HepG2 (cell line): ENCODE measurements around the gene KDM5A. TPM values are rescaled to one million over a fixed set of nuclear protein-coding genes. Genes with fewer than 3 reads are reported as not detected.
A peak's percentile ranks its signal among the peaks of the same experiment; 100 is the strongest.

Experiments used
- EP300 ChIP-seq, 3 experiments: sonication (generic) in 1 of 3; formaldehyde crosslinking in 1 of 3; IDR thresholded peaks; 2 replicates each; pipeline versions ENCODE4 v1.5.1 to v1.6.1; 2011 to 2020; ENCODE audit warnings: low read depth in 2 of 3, low read length in 2 of 3, borderline replicate concordance in 1 of 3, improper control_type of control experiment in 1 of 3, mild to moderate bottlenecking in 1 of 3, missing genetic modification reagents in 1 of 3, moderate library complexity in 1 of 3
- GLI4 ChIP-seq: sonication (generic); formaldehyde crosslinking; IDR thresholded peaks from 2 replicates; pipeline ENCODE4 v1.5.1; 2020; ENCODE audit warnings: missing genetic modification reagents, mild to moderate bottlenecking, moderate library complexity, borderline replicate concordance
- HNF1A ChIP-seq, 2 experiments: sonication (generic) in 1 of 2; formaldehyde crosslinking in 1 of 2; IDR thresholded peaks; 2 replicates each; pipeline versions ENCODE4 v1.4.0 to v1.6.1; 2016 to 2020; ENCODE audit warnings: borderline replicate concordance in 1 of 2, low read depth in 1 of 2, mild to moderate bottlenecking in 1 of 2, missing genetic modification reagents in 1 of 2
- RBFOX2 ChIP-seq: fragments of 200-400 bp; formaldehyde crosslinking; IDR thresholded peaks from 2 replicates; pipeline ENCODE4 v1.6.1; 2017; ENCODE audit warnings: low read depth, mild to moderate bottlenecking, low read length
- RERE ChIP-seq: IDR thresholded peaks from 2 replicates; pipeline ENCODE4 v1.6.1; 2016; ENCODE audit warnings: low read depth, missing genetic modification reagents, missing compliant biosample characterization
- ZKSCAN8 ChIP-seq: IDR thresholded peaks from 2 replicates; pipeline ENCODE4 v1.6.1; 2016; ENCODE audit warnings: borderline replicate concordance, missing genetic modification reagents, missing compliant biosample characterization
- ZNF326 ChIP-seq: sonication (generic); formaldehyde crosslinking; IDR thresholded peaks from 2 replicates; pipeline ENCODE4 v1.4.0; 2020; ENCODE audit warnings: missing genetic modification reagents, borderline replicate concordance
- ZNF33A ChIP-seq: sonication (generic); formaldehyde crosslinking; IDR thresholded peaks from 2 replicates; pipeline ENCODE4 v1.5.1; 2020; ENCODE audit warnings: missing genetic modification reagents, mild to moderate bottlenecking, moderate library complexity, borderline replicate concordance
- ZNF546 ChIP-seq: sonication (generic); formaldehyde crosslinking; conservative IDR thresholded peaks from 2 replicates; pipeline ENCODE4 v1.8.1; 2023; ENCODE audit warnings: mild to moderate bottlenecking, missing genetic modification reagents
- ZNF557 ChIP-seq: sonication (generic); formaldehyde crosslinking; IDR thresholded peaks from 2 replicates; pipeline ENCODE4 v1.4.0; 2020; ENCODE audit warnings: missing genetic modification reagents
- ZNF572 ChIP-seq: sonication (generic); formaldehyde crosslinking; IDR thresholded peaks from 2 replicates; pipeline ENCODE4 v1.5.1; 2020; ENCODE audit warnings: mild to moderate bottlenecking, missing genetic modification reagents
- ZNF576 ChIP-seq: sonication (generic); formaldehyde crosslinking; IDR thresholded peaks from 2 replicates; pipeline ENCODE4 v1.4.0; 2020; ENCODE audit warnings: mild to moderate bottlenecking, missing genetic modification reagents
- polyA plus RNA-seq, 8 experiments: library from polyadenylated mRNA; depleted of rRNA in 3 of 8; stranded (reverse) in 7 of 8; unstranded in 1 of 8; fragments of >200 nt; fragmentation: Illumina TruSeq in 4 of 8; extraction: Trizol in 4 of 8; gene quantifications; 2 replicates each; pipeline versions ENCODE4 v1.2.1 to v1.2.3, GENCODE V29; 2011 to 2016; ENCODE audit warnings: low read depth in 4 of 8, missing spikeins in 1 of 8, mixed read lengths in 1 of 8; ENCODE audit not compliant: insufficient read depth in 1 of 8
- total RNA-seq, 5 experiments: library from RNA; depleted of rRNA; stranded (reverse); fragments of >200 nt; fragmentation: Illumina TruSeq; extraction: Trizol; gene quantifications; 2 replicates each; pipeline ENCODE4 v1.2.3, GENCODE V29; 2016; ENCODE audit warnings: low read depth in 1 of 5

KDM5A gene
- total and polyA plus RNA-seq, 2 of the 13 experiments (the other 11 are each of a cell fraction or from before 2014, with no cell fraction given) = 12.0 to 29.2 TPM

- TF ChIP-seq RERE (CRISPR knock-in tag) = no peak
- TF ChIP-seq ZNF546 = no peak
- TF ChIP-seq ZNF576 (CRISPR knock-in tag) = no peak
- no peak for TF ChIP-seq ZNF572
- TF ChIP-seq ZKSCAN8 (CRISPR knock-in tag) = no peak; the same call in 1 of the 2 replicates
- TF ChIP-seq ZNF33A (CRISPR knock-in tag) = no peak
- no peak for TF ChIP-seq EP300 (IDR thresholded peaks at IDR 0.05; ENCODE audit: low read depth in 2 of 2, low read length in 2 of 2)
- TF ChIP-seq EP300 (CRISPR knock-in tag; IDR thresholded peaks at IDR 0.05; ENCODE audit: borderline replicate concordance) = 0 out of 2 replicates have a peak, but pooled peaks have one; percentile 3
- TF ChIP-seq RBFOX2 = no peak
- no peak for TF ChIP-seq GLI4 (CRISPR knock-in tag)
- no peak for TF ChIP-seq HNF1A (IDR thresholded peaks at IDR 0.05; ENCODE audit: low read depth)
- TF ChIP-seq HNF1A (CRISPR knock-in tag; IDR thresholded peaks at IDR 0.05; ENCODE audit: borderline replicate concordance) = no peak; the same call in 1 of the 2 replicates
- TF ChIP-seq ZNF557 (CRISPR knock-in tag) = no peak
- no peak for TF ChIP-seq ZNF326 (CRISPR knock-in tag)
These were observed 12.3 kb upstream of the KDM5A start, which contains the start of gene CCDC77 (continued) for GRCh38 chr12:401235-402028.
